Mesenchymal stem cell (in vitro differentiated cells and primary cell): Measurements from ENCODE around the gene POLK.
"Not testable (repeated sequence)": the region's sequence is repeated elsewhere in the genome, so short reads cannot be mapped to it uniquely, and the experiment has no call there.

Experiments used
- DNase-seq: peaks from one replicate; pipeline ENCODE4 v3.0.0-alpha.2; 2013
- H2AFZ ChIP-seq: one replicate; pipeline ENCODE4 v1.6.1; 2013; ENCODE audit warnings: low read depth, mild to moderate bottlenecking, control low read depth, inconsistent platforms, low read length, moderate library complexity
- H2AK5ac ChIP-seq: 2 replicates; pipeline ENCODE4 v1.6.1; 2013; ENCODE audit warnings: low read length, moderate library complexity, mild to moderate bottlenecking, inconsistent platforms; ENCODE audit not compliant: severe bottlenecking
- H2BK120ac ChIP-seq: one replicate; pipeline ENCODE4 v1.6.1; 2013; ENCODE audit warnings: low read depth, mild to moderate bottlenecking, inconsistent platforms, low read length, moderate library complexity
- H2BK12ac ChIP-seq, 2 experiments: one replicate each; pipeline ENCODE4 v1.6.1; 2013; ENCODE audit warnings: inconsistent platforms in 2 of 2, low read length in 2 of 2, mild to moderate bottlenecking in 2 of 2, moderate library complexity in 2 of 2, control low read depth in 1 of 2
- H2BK15ac ChIP-seq: one replicate; pipeline ENCODE4 v1.6.1; 2013; ENCODE audit warnings: mild to moderate bottlenecking, low read depth, inconsistent platforms; ENCODE audit not compliant: poor library complexity, severe bottlenecking
- H2BK5ac ChIP-seq: 2 replicates; pipeline ENCODE4 v1.6.1; 2013; ENCODE audit warnings: low read depth, mild to moderate bottlenecking, low read length, control low read depth, inconsistent platforms; ENCODE audit not compliant: poor library complexity, severe bottlenecking
- H3K14ac ChIP-seq, 2 experiments: one replicate each; pipeline ENCODE4 v1.6.1; 2013; ENCODE audit warnings: inconsistent platforms in 2 of 2, low read length in 2 of 2, control low read depth in 1 of 2, mild to moderate bottlenecking in 1 of 2, moderate library complexity in 1 of 2
- H3K18ac ChIP-seq, 2 experiments: one replicate each; pipeline ENCODE4 v1.6.1; 2013; ENCODE audit warnings: inconsistent platforms in 2 of 2, low read length in 2 of 2, control low read depth in 1 of 2, low read depth in 1 of 2, mild to moderate bottlenecking in 1 of 2
- H3K23ac ChIP-seq, 2 experiments: one replicate each; pipeline ENCODE4 v1.6.1; 2013; ENCODE audit warnings: inconsistent platforms in 2 of 2, low read length in 2 of 2, mild to moderate bottlenecking in 2 of 2, moderate library complexity in 2 of 2, control low read depth in 1 of 2
- H3K27ac ChIP-seq: 2 replicates; pipeline ENCODE4 v1.5.1; 2013; ENCODE audit warnings: mild to moderate bottlenecking, moderate library complexity, low read length, control low read depth, inconsistent platforms; ENCODE audit not compliant: poor library complexity, severe bottlenecking
- H3K27me3 ChIP-seq, 2 experiments: 2 replicates each; pipeline versions ENCODE4 v1.6.1 to v1.7.0; 2013; ENCODE audit warnings: low read length in 2 of 2, mild to moderate bottlenecking in 2 of 2, moderate library complexity in 2 of 2, control low read depth in 1 of 2, inconsistent platforms in 1 of 2; ENCODE audit not compliant: control insufficient read depth in 1 of 2, insufficient read depth in 1 of 2
- H3K36me3 ChIP-seq, 2 experiments: 2 replicates each; pipeline versions ENCODE4 v1.6.1 to v1.7.0; 2013; ENCODE audit warnings: low read length in 2 of 2, control low read depth in 1 of 2, inconsistent platforms in 1 of 2, low read depth in 1 of 2, mild to moderate bottlenecking in 1 of 2; ENCODE audit not compliant: insufficient read depth in 2 of 2, control insufficient read depth in 1 of 2
- H3K4ac ChIP-seq, 2 experiments: one replicate each; pipeline ENCODE4 v1.6.1; 2013; ENCODE audit warnings: inconsistent platforms in 2 of 2, low read length in 2 of 2, mild to moderate bottlenecking in 2 of 2, moderate library complexity in 2 of 2, control low read depth in 1 of 2, low read depth in 1 of 2
- H3K4me1 ChIP-seq: 2 replicates; pipeline ENCODE4 v1.6.1; 2013; ENCODE audit warnings: low read depth, low read length, control low read depth; ENCODE audit not compliant: control insufficient read depth, insufficient read depth
- H3K4me2 ChIP-seq: 2 replicates; pipeline ENCODE4 v1.6.1; 2013; ENCODE audit warnings: low read length, mild to moderate bottlenecking, inconsistent platforms; ENCODE audit not compliant: poor library complexity, severe bottlenecking
- H3K4me3 ChIP-seq, 2 experiments: 2 replicates each; pipeline versions ENCODE4 v1.5.1 to v1.7.0; 2013; ENCODE audit warnings: low read length in 2 of 2, mild to moderate bottlenecking in 2 of 2, control low read depth in 1 of 2, low read depth in 1 of 2; ENCODE audit not compliant: insufficient read depth in 1 of 2
- H3K79me1 ChIP-seq: replicated peaks from 2 replicates; pipeline ENCODE4 v1.6.1; 2013; ENCODE audit warnings: mild to moderate bottlenecking, control low read depth, low read length, inconsistent platforms; ENCODE audit not compliant: poor library complexity, severe bottlenecking
- H3K9ac ChIP-seq: 2 replicates; pipeline ENCODE4 v1.7.0; 2013; ENCODE audit warnings: mild to moderate bottlenecking, low read length, moderate library complexity
- H3K9me3 ChIP-seq: 2 replicates; pipeline ENCODE4 v1.7.0; 2013; ENCODE audit warnings: mild to moderate bottlenecking, low read length; ENCODE audit not compliant: control insufficient read depth
- H4K8ac ChIP-seq: one replicate; pipeline ENCODE4 v1.6.1; 2013; ENCODE audit warnings: inconsistent platforms, mild to moderate bottlenecking, low read length, moderate library complexity
- H4K91ac ChIP-seq: one replicate; pipeline ENCODE4 v1.6.1; 2013; ENCODE audit warnings: mild to moderate bottlenecking, low read length, inconsistent platforms
- WGBS: methylation state at CpG from one replicate; pipeline ENCODE4 v1.1.7; 2013; ENCODE audit warnings: mixed read lengths; 5-methylcytosine and 5-hydroxymethylcytosine counted together

POLK gene

DNA sequence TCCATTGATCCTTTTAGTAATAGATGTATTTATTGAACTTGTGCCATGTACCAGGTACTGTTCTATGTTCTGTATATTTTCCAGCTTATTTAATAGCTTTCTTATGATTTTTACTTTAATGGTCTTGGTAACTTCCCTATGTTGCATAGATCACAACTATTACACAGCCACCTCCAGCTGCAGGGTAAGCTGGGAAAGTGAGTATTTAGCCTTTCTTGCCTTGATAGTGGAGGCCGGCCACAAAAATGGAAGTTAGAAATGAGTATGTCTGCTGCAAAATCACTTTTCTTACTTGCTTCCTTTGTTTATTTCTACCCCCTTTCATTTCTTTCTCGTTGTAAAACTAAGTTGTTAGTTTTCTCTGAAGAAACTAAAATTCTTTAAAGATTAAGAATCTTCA lies 56.5 kb downstream of the POLK start:
- Histone ChIP-seq H2AFZ (no peak overlapping the region), H2AK5ac (no peak overlapping the region), H3K18ac (no peak overlapping the region), H3K79me1 (peaks cover 5% of the 10 kb centered on the region), H2BK12ac (no peak overlapping the region), H3K27me3 (no peaks in the 10 kb centered on the region), H4K91ac (no peak overlapping the region), H3K27ac (peak overlapping the region; percentile 80), H2BK15ac (no peak overlapping the region), H2BK5ac (no peak overlapping the region), H3K23ac (no peak overlapping the region), H3K36me3 (peaks cover 3 to 17% of the 10 kb centered on the region in 2 experiments), H3K4me3 (no peak overlapping the region), H3K4me1 (peaks cover 11% of the 10 kb centered on the region), H3K14ac (no peak overlapping the region), H3K4ac (no peak overlapping the region), H2BK120ac (no peak overlapping the region), H4K8ac (no peak overlapping the region), H3K9me3 (no peaks in the 10 kb centered on the region), H3K9ac (no peak overlapping the region), H3K4me2 (no peak overlapping the region)
- WGBS: no CpG with 5 or more reads among the region's 2 CpGs
- DNase-seq: no peak

DNA sequence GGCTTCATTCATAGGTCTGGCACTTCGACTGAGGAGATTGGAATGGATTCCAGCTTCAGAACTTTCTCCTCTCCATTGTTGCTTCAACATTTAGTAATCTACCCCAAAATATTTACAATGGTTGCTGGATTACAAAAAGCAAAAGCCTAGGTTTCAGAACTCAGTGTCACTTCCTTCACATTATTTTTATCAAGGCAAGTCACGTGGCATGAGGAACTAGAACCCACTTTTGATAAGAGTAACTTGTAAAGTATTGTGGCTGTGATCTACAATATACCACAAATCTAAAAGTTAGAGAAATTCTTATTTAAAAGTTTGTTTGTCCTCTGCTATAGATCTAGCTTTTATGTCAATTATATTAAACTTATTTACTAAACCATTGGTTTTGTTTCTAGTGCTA lies 59.9 kb downstream of the POLK start:
- Histone ChIP-seq H3K27me3 (no peaks in the 10 kb centered on the region), H3K4me2 (no peak overlapping the region), H3K4me3 (no peak overlapping the region), H2BK12ac (no peak overlapping the region), H2AK5ac (no peak overlapping the region), H3K9me3 (no peaks in the 10 kb centered on the region), H2BK5ac (no peak overlapping the region), H3K4ac (no peak overlapping the region), H2AFZ (no peak overlapping the region), H4K91ac (no peak overlapping the region), H4K8ac (no peak overlapping the region), H2BK120ac (no peak overlapping the region), H3K4me1 (peaks cover 4% of the 10 kb centered on the region), H3K9ac (no peak overlapping the region), H3K79me1 (peaks cover 9% of the 10 kb centered on the region), H3K18ac (peak overlapping the region in 1 of 2 experiments; percentile 17), H3K23ac (no peak overlapping the region), H3K36me3 (peaks cover 3 to 25% of the 10 kb centered on the region in 2 experiments), H3K14ac (no peak overlapping the region), H2BK15ac (no peak overlapping the region), H3K27ac (no peak overlapping the region)
- DNase-seq: no peak
- 93% methylated on average over 1 of the region's 2 CpGs for WGBS

DNA sequence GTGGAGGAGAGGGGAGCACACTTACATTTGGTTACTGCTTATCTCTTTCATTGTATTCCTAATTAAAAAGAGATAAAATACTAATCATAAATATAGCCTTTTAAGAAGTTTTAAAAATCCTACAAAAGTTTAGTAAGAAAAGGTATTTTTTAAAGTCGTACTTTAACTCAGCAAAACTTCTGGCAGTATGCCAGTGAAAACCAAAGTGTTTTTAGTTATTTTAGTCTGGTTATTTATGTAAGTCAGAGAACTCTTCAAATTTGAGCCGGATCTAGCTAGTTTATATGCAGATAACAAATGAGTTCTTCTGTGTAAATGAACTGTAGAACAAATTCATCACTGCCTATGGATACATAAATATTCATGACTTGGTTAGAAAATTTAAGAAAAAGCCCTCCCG lies 63.1 kb downstream of the POLK start:
- Histone ChIP-seq H3K79me1 (peaks cover 9% of the 10 kb centered on the region), H2BK12ac (no peak overlapping the region), H3K9me3 (no peaks in the 10 kb centered on the region), H3K4me1 (peaks cover 3% of the 10 kb centered on the region), H3K27me3 (no peaks in the 10 kb centered on the region), H2AK5ac (no peak overlapping the region), H3K18ac (no peak overlapping the region), H3K4me2 (no peak overlapping the region), H3K4me3 (no peak overlapping the region), H3K36me3 (peaks cover 2 to 46% of the 10 kb centered on the region in 2 experiments), H2BK15ac (no peak overlapping the region), H3K23ac (no peak overlapping the region), H2AFZ (no peak overlapping the region), H4K8ac (no peak overlapping the region), H3K4ac (no peak overlapping the region), H2BK120ac (no peak overlapping the region), H2BK5ac (no peak overlapping the region), H3K9ac (peak overlapping the region; percentile 69), H3K14ac (no peak overlapping the region), H3K27ac (no peak overlapping the region), H4K91ac (no peak overlapping the region)
- DNase-seq: peak; percentile 9
- WGBS: 68% methylated on average over 2 of the region's 3 CpGs

DNA sequence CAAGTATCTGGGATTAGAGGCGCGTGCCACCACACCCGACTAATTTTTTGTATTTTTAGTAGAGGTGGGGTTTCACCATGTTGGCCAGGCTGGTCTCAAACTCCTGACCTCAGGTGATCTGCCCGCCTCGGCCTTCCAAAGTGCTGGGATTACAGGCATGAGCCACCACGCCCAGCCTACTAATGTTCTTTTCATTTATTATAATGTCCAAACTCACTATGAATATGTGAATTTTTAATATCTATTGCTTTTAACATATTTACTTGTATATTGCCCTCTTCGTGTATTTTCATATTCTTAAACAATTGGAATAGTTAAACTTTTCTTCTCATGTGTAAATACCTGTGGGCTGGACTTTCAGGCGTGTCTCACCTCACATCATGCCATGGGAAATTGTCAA lies 66.6 kb downstream of the POLK start:
- not testable (repeated sequence) for H3K4ac ChIP-seq, H2BK15ac ChIP-seq, H3K27me3 ChIP-seq, H3K4me3 ChIP-seq, H2BK12ac ChIP-seq, H3K23ac ChIP-seq, H4K91ac ChIP-seq, H2AFZ ChIP-seq, H3K4me1 ChIP-seq, H3K9ac ChIP-seq, H2AK5ac ChIP-seq, H3K18ac ChIP-seq, H3K4me2 ChIP-seq, H2BK5ac ChIP-seq, H4K8ac ChIP-seq, DNase-seq, H3K9me3 ChIP-seq, H3K79me1 ChIP-seq, H3K14ac ChIP-seq, H2BK120ac ChIP-seq, H3K27ac ChIP-seq
- WGBS: 100% methylated on average over 3 of the region's 8 CpGs
- peaks cover 2 to 57% of the 10 kb centered on the region in 2 experiments for H3K36me3 ChIP-seq
